CD4-positive, alpha-beta T cell treated with Interleukin-10 for 1 hour (primary cell): ENCODE measurements around the gene GTF2A1L.
"Not testable (repeated sequence)": the region's sequence is repeated elsewhere in the genome, so short reads cannot be mapped to it uniquely, and the experiment has no call there.

ENCODE experiments used
- DNase-seq: peaks from one replicate; pipeline ENCODE4 v3.0.0-alpha.2; 2020

Gene GTF2A1L

DNA sequence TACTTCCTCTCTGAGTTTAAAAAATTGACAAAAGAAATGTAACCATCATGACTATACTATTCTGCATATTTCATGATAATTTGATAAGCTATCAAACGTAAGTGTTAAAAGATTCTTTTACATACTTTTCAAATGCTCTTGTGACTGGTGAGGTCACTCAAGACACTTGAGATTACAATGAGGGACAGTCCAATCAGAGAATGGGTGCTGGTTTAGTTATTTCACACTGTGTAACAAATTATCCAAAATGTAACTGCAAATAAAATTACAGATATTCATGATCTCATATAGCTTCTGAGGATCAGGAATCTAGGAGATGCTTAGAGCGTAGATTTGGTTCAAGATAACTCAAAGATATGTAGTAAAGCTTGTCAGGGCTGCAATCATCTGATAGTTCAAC is 4.4 kb upstream of the GTF2A1L start:
- DNase-seq = no peak

DNA sequence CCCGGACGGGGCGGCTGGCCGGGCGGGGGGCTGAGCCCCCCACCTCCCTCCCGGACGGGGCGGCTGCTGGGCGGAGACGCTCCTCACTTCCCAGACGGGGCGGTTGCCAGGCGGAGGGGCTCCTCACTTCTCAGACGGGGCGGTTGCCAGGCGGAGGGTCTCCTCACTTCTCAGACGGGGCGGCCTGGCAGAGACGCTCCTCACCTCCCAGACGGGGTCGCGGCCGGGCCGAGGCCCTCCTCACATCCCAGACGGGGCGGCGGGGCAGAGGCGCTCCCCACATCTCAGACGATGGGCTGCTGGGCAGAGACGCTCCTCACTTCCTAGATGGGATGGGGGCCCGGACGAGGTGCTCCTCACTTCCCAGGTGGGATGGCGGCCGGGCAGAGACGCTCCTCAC is 3.1 kb upstream of the GTF2A1L start:
- not testable (repeated sequence) for DNase-seq

DNA sequence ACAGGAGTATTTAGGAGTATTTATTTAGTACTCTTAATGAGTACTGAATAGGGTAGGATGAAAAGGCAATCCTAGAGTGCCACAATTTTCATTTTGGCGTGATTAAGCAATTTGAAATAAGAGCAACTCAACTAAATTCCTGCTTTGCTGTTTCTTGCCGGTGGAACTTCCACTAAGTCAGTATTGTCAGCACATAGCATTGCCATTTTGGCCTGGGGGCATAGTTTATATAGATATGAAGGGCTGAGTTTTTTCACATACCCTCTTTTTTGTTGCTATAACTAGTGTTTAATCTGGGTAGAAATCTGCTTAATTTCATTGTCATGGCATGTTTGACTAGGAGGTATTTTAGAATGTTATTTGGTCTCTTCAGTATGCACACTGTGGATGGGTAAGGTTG is 1.9 kb downstream of the GTF2A1L start:
- DNase-seq = no peak

DNA sequence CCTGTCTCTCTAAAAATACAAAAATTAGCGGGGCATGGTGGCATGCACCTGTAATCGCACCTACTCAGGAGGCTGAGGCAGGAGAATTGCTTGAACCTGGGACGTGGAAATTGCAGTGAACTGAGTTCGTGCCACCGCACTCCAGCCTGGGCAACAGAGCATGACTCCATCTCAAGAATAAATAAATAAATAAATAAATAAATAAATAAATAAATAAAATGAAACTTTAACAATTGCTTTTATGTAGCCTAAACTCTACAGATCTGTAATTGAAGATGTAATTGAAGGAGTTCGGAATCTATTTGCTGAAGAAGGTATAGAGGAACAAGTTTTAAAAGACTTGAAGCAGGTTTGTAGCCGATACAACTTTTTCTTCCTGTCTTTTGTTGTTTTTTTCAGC is 2.9 kb downstream of the GTF2A1L start:
- no peak for DNase-seq

DNA sequence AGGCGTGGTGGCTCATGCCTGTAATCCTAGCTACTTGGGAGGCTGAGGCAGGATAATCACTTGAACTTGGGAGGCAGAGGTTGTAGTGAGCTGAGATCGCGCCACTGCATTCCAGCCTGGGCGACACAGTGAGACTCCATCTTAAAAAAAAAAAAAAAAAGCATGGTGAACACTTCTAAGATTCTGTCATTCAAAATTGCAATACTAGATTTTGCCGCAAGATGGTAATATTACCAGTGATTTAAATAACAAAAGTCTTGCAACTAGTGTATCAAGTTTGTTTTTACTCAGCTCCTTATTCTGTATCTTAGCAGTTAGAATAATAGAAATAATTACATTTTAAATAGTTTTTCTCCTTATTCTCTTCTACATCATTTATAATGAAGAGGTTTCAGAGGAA is 5.0 kb downstream of the GTF2A1L start:
- DNase-seq = not testable (repeated sequence)

DNA sequence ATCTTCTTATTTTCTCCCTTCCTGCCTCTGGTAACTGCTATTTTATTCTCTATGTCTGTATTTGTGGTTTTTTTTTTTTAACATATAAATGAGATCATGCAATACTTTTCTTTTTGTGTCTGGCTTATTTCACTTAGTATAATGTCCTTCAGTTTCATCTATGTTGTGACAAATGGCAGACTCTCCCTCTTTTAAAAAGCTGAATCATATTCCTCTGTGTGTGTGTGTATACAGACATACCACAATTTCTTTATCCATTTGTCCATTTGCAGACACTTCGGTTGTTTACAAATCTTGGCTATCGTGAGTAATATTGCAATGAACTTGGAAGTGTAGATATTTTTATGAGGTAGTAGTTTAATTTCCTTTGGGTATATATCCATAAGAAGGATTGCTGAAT is 7.0 kb downstream of the GTF2A1L start:
- DNase-seq = no peak

DNA sequence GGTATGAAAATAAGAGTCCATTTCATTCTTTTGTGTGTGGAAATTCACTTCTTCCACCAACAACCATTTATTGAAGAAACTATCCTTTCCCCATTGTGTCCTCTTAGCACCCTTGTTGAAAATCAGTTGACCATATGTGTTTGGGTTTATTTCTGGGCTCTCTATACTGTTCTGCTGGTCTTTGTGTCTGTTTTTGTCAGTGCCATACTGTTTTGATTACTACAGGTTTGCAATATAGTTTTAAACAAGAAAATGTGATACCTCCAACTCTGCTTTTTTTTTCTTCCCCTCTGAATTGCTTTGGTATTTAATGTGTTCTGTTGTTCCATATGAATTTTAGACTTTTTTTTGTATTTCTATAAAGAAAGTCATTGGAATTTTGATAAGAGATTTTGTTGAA is 8.4 kb downstream of the GTF2A1L start:
- DNase-seq = no peak

DNA sequence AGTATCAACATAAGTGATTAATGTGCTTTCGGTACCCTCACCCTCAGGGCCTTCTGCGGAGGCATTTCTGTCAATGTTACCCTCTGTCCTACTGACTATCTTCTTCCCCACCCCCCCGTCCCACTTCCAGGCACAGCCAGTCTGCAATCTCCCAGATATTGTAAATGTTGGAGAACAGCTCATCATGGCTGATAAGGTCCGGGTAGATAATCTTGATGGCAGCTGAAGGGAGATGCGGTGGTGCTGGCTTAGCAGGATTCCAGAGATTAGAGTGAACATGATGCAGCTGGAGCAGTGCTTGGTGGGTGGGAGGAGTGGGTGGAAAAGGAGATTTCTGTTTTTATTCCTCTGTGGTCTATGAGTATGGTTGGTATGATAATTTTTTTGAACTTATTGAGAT is 15.5 kb downstream of the GTF2A1L start:
- DNase-seq = no peak

DNA sequence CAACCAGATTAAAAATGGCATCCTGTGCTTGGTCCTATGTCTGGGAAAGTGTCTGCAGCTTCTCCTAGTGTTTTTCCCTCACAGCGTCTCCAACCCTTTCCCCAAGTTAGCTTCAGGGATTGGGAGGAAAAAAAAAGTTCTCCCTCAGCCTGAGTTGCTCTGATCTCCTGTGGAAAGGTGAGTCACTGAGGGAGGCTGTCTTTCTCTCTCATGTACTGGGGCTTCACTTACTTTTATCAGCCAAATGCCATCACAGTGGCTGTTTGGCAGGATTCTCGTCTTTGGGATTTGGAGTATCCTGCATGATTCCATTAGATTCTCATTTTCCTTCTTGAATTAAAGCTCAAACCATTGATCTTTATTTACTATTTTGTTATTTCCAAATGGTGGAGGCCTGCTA is 18.1 kb downstream of the GTF2A1L start:
- no peak for DNase-seq

DNA sequence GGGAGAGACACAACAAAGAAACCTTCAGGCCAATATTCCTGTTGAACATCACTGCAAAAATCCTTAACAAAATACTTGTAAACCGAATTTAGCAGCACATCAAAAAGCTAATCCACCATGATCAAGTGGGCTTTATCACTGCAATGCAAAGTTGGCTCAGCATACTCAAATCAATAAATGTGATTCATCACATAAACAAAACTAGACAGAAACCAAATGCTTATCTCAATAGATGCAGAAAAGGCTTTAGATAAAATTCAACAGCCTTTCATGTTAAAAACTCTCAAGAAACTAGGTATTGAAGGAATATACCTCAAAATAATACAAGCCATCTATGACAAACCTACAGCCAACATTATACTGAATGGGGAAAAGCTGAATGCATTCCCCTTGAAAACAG is 20.6 kb downstream of the GTF2A1L start:
- no peak for DNase-seq

GRCh38 chr2:48651158-48651790 is 33.6 kb downstream of the GTF2A1L start:
- DNase-seq = no peak

DNA sequence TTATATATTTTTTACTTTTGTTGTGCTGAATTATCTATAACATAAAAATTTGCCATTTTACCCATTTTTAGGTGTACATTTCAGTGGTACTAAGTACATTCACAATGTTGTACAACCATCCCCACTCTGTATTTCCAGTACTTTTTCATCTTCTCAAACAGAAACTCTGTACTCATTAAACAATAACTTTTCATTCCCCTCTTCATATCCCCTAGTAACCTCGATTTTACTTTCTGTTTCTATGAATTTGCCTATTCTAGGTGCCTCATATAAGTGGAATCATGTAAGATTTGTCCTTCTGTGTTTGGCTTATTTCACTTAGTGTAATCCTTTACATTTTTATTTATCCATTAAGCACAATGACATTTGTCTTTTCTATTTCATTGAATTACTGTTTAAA is 51.3 kb downstream of the GTF2A1L start:
- DNase-seq = no peak

DNA sequence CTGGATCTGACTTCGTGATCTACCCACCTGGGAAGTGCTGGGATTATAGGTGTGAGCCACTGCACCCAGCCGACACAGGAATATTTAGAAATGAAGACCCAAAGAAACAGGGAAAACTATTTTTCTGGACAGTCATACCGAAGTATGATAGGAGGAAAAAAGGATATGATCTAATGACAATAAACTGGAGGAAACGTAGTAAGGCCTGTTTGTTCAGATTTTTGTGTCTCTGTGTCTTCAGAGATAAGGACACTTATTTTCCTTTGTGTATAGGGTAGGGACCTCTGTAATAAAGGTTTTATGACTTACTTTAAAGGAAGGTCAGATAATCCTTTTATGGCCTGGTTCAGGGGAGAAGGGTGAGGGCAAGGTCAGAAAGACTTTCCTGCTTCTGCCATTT is 55.9 kb downstream of the GTF2A1L start:
- no peak for DNase-seq

DNA sequence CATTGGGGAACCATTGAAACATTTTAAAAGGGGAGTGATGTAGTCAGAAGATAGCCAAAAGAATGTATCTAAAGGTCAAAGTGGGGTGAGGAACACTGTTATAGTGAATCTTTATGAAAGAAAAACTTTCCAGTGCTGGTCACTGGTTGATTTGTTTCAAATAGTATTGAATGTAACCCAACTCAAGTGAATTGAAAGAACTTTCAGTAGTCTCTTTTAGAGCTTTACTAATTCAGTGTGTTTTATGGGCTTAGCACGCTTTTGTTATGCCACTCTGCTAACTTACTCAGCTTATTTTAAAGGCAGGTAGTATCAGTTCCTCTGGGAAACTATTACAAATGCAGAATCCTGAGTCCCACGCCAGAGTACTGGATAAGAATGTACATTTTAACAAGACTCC is 57.3 kb downstream of the GTF2A1L start:
- DNase-seq = no peak

DNA sequence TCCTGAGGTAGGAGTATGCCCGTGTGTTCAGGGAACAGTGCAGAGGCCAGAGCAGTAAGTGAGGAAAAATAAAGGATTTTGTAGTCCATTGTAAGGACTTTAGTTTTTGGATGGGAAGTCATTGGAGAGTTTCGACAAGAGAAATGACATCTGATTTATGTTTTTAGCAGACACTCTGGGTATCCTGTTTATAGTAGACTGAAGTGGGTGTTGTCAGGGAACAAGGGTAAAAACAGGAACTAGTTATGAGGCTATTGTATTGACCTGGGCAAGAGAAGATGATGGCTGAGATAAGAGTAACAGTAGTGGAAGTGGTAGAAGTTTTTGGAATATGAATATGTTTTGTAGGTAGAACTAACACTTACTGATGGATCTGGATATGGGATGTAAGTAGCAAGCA is 59.8 kb downstream of the GTF2A1L start:
- no peak for DNase-seq

- no peak for DNase-seq
Measured at GRCh38 chr2:48685126-48685525, 67.5 kb downstream of the GTF2A1L start.

DNA sequence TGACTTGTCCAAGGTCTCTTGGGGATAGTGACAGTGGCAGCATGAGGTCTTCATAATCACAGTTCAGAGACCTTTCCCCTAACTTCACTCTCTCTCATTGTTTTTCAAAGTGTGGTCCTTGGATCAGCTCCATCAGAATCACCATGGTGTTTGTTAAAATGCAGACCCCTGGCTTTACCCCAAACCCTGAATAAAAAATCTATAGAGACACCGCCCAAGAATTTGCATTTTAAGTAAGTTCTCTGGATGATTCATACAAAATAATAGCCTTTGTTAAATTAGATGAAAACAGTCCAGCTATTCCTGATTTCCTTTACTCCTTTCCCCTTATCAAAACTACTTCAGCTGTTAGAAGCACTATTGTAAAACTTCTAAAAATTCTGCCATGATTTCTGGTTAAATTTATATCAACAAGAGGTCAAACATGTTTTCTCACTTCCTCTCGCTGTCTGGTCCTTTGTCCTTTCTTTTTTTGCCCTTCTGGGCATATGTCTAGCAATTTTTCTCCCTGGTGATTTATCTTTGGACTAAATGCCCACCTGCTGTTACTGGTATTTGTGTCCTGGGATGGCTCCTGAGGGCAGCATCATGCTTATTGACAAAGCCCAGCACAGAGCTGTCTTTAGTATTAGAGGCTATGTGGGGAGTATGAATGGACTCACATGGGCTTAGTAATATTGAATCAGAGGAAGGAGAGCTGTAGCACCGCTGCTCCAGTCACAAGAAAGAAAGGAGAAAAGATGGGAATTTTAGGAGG is 74.5 kb downstream of the GTF2A1L start:
- DNase-seq = no peak

- DNase-seq = no peak
Measured at GRCh38 chr2:48693066-48693465, 75.4 kb downstream of the GTF2A1L start.

- no peak for DNase-seq
Measured at GRCh38 chr2:48693645-48694044, 76.0 kb downstream of the GTF2A1L start.

GRCh38 chr2:48694149-48694548 is 76.5 kb downstream of the GTF2A1L start:
- no peak for DNase-seq

- DNase-seq = no peak
Measured at GRCh38 chr2:48695991-48696390, 78.3 kb downstream of the GTF2A1L start.

DNA sequence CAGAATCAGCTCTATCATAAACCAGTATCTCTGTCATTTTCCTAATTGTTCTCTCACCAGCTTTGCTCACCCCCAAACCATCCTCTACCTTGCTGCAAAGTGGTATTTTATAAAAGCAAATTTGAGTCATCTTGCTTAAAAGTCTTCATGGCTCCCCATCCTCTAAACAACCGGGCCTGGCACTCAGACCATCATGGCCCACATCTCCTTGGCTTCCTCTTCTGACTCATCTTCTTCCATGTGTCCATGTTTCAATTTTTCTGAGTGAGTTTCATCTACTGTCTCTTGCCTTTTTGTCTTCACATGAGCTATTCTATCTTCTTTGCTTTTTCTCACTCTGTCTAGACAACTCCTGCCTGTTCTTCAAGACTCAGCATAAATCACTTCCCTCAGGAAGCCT is 79.2 kb downstream of the GTF2A1L start:
- no peak for DNase-seq

DNA sequence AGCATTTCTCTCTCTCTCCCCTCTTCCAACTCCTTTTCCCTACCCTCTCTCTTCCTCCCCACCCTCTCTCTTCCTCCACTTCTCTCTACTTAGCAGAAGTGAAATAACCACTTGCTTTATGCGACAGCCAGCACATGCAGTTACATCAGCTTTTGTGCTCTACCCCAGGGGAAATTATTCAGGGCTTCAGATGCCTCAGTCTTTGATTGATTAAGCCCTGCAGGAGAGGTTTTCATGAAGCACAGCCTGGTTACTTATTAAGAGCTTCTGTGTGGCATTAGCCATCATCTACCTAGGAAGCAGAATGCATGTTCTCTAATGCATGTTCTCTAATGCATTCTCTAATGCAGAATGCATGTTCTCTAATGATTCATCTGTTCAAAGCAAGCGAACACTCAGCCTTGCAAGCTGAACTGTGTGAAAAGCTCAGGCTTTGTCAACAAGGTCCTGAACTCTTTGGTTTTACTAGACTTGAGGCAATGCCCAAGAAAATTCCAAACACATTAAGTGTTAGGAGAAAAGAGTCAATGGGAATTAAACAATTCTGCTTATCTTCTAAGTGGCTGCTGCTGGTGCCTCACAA is 81.8 kb downstream of the GTF2A1L start:
- no peak for DNase-seq

DNA sequence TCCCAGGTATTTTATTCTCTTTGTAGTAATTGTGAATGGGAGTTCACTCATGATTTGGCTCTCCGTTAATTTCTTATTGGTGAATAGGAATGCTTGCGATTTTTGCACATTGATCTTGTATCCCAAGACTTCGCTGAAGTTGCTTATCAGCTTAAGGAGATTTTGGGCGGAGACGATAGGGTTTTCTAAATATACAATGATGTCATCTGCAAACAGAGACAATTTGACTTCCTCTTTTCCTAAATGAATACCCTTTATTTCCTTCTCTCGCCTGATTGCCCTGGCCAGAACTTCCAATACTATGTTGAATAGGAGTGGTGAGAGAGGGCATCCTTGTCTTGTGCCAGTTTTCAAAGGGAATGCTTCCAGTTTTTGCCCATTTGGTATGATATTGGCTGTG is 86.0 kb downstream of the GTF2A1L start:
- not testable (repeated sequence) for DNase-seq

GRCh38 chr2:48707466-48707865 is 89.8 kb downstream of the GTF2A1L start:
- no peak for DNase-seq
